Heart right ventricle (tissue), 16 donors: ENCODE data around the gene GPR137B. TPM values are rescaled to one million over a fixed set of nuclear protein-coding genes. Genes with fewer than 3 reads are reported as not detected.

Experiments
- ATAC-seq, 8 donors: fragments of 200-7000 bp; cut with Tn5 transposase; one replicate each; pipeline ENCODE4 v1.9.1; 2020; ENCODE audit warnings: mild to moderate bottlenecking in 8 of 8, moderate library complexity in 8 of 8, moderate number of reproducible peaks in 1 of 8
- DNase-seq, 2 donors: peaks; one replicate each; pipeline ENCODE4 v3.0.0-alpha.2; 2020
- H3K27ac ChIP-seq, 10 donors: fragments of 200-600 bp; sonication (generic) in 2 of 10; one replicate each; pipeline versions ENCODE4 v1.5.0 to v1.8.0; 2020 to 2022; ENCODE audit warnings: mild to moderate bottlenecking in 3 of 10
- H3K27me3 ChIP-seq, 7 donors: fragments of 200-600 bp; one replicate each; pipeline ENCODE4 v1.8.0; 2021 to 2022; ENCODE audit warnings: mild to moderate bottlenecking in 2 of 7
- H3K36me3 ChIP-seq, 9 donors: fragments of 200-600 bp; sonication (generic) in 1 of 9; one replicate each; pipeline versions ENCODE4 v1.5.0 to v1.8.0; 2020 to 2022; ENCODE audit warnings: mild to moderate bottlenecking in 2 of 9
- H3K4me1 ChIP-seq, 9 donors: fragments of 200-600 bp; sonication (generic) in 1 of 9; one replicate each; pipeline versions ENCODE4 v1.5.0 to v1.8.0; 2020 to 2022; ENCODE audit warnings: mild to moderate bottlenecking in 4 of 9
- H3K4me3 ChIP-seq, 10 donors: fragments of 200-600 bp; sonication (generic) in 2 of 10; one replicate each; pipeline versions ENCODE4 v1.5.0 to v1.8.0; 2020 to 2022; ENCODE audit warnings: mild to moderate bottlenecking in 7 of 10, moderate library complexity in 2 of 10
- H3K9me3 ChIP-seq, 11 donors: fragments of 200-600 bp in 10 of 11; sonication (generic) in 2 of 11; one replicate each; pipeline versions ENCODE4 v1.5.0 to v1.8.0; 2013 to 2022; ENCODE audit warnings: mild to moderate bottlenecking in 2 of 11, control low read depth in 1 of 11, moderate library complexity in 1 of 11
- WGBS, 2 donors: extraction: QIAGEN DNeasy Blood & Tissue Kit; methylation state at CpG; one replicate each; pipeline ENCODE4 v1.1.7; 2013; ENCODE audit warnings: inconsistent platforms in 1 of 2; 5-methylcytosine and 5-hydroxymethylcytosine counted together
- intact Hi-C, 10 donors: fragments of 100-400 bp; cut with DNase I; formaldehyde crosslinking; loops; one replicate each; pipeline versions ENCODE4 v1.11.1 to v1.14.2; 2022
- polyA plus RNA-seq, 2 donors: library from polyadenylated mRNA; stranded (reverse); fragments of 200-250 nt; gene quantifications; one replicate each; pipeline ENCODE4 v1.2.3, GENCODE V29; 2013
- total RNA-seq, 10 donors: library from RNA; stranded (reverse); fragmentation: NEBNext Ultra II Directional in 3 of 10; extraction: Animal tissue kit (Norgen Biotek cat#: 25700) in 3 of 10; gene quantifications; one replicate each; pipeline versions ENCODE4 v1.2.1 to v1.2.4, GENCODE V29; 2021 to 2023
- TF ChIP-seq, protein P1 (sequence below), 9 donors: fragments of 200-600 bp; sonication (generic) in 2 of 9; IDR thresholded peaks; one replicate each; pipeline versions ENCODE4 v1.5.0 to v1.8.0; 2021 to 2022; ENCODE audit warnings: antibody characterized with exemption in 9 of 9, mild to moderate bottlenecking in 5 of 9, moderate library complexity in 1 of 9
- donor health status: Arrhythmogenic right ventricular cardiomyopathy.
- donor health status: ischemic (EF 13 %, LVEDD 7.1; RV severe dilation, severe dysfunction).
- donor health status: healthy with polysubstance abuse.
- donor health status: DM: no; HTN: yes; CAD: no.
- donor health status: DM: no; HTN: no; CAD: no.
- donor health status: ischemic (EF 25% LVEDD 6.9; RV normal size, moderate dysfunction).
- donor health status: ischemic (EF 25% LVEDD 5.7; RV mildly dilated, moderate dysfunction).
- donor health status: healthy.
- donor health status: DM: yes; HTN: yes; CAD: no.
- donor health status: Ischemic cardiomyopathy.
- donor health status: ischemic (EF 35%, LVEDD 5.7; RV mildly dilated, moderate dysfunction).
- donor health status: nonischemic (EF 11% LVEDD 7.7; RV severe dilation, severe dysfunction).
- donor health status: DM: yes; HTN: yes; CAD: no.
- donor health status: PGD.
- donor health status: ischemic (EF 29% LVEDD 5.4; RV normal size, mild dysfunction).
- donor health status: nonischemic (EF 23%, LVEDD 6.1; RV moderate dilation, normal function).

GPR137B gene
- total and polyA plus RNA-seq, 12 donors, result 10.6 to 51.4 (median 32.7) TPM

DNA sequence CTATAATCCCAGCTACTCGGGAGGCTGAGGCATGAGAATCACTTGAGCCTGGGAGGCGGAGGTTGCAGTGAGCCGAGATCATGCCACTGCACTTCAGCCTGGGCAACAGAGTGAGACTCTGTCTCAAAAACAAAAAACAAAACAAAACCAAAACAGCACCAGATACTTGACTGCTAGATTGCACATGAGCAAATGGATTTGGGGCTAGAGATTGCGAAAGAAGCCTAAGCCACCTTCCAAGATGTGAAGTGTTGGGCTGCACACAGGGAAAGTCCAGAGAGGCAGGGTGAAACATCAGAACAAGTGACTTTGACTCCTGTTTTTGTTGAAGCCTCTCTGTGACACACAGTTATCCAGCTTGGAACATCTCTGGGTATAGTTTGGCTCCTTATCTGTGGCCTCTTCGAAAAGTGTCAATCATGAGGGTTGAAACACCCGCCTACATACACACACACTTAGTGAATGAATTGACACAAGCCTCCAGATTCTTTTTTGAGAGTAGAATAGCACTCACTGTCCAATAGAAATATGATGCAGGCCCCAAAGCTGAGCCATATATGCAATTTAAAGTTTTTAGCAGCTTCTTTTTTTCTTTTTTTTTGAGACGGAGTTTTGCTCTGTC lies 34.2 kb upstream of the GPR137B start:
- DNase-seq (no peak), ATAC-seq (no peak)
- TF ChIP-seq, protein P1, sequence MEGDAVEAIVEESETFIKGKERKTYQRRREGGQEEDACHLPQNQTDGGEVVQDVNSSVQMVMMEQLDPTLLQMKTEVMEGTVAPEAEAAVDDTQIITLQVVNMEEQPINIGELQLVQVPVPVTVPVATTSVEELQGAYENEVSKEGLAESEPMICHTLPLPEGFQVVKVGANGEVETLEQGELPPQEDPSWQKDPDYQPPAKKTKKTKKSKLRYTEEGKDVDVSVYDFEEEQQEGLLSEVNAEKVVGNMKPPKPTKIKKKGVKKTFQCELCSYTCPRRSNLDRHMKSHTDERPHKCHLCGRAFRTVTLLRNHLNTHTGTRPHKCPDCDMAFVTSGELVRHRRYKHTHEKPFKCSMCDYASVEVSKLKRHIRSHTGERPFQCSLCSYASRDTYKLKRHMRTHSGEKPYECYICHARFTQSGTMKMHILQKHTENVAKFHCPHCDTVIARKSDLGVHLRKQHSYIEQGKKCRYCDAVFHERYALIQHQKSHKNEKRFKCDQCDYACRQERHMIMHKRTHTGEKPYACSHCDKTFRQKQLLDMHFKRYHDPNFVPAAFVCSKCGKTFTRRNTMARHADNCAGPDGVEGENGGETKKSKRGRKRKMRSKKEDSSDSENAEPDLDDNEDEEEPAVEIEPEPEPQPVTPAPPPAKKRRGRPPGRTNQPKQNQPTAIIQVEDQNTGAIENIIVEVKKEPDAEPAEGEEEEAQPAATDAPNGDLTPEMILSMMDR (IDR thresholded peaks at IDR 0.05), result no peak

DNA sequence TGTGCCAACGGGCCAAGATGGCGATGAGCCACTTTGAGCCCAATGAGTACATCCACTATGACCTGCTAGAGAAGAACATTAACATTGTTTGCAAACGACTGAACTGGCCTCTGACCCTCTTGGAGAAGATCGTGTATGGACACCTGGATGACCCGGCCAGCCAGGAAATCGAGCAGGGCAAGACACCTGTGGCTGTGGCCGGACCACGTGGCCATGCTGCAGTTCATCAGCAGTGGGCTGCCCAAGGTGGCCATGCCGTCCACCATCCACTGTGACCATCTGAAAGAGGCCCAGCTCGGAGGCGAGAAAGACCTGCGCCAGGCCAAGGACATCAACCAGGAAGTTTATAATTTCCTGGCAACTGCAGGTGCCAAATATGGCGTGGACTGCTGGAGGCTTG lies 32.2 kb upstream of the GPR137B start:
- WGBS, 2 donors, result 78 to 82% methylated on average over 13 of the region's 13 CpGs
- no peak overlapping the region for H3K4me3 ChIP-seq
- no peaks in the 10 kb centered on the region for H3K36me3 ChIP-seq
- TF ChIP-seq, protein P1 (IDR thresholded peaks at IDR 0.05), result no peak
- intact Hi-C loops, result loop anchor here in 4 of 10 donors (2.0 to 10.0 kb wide), 5 partner anchors 175 to 425 kb away; partner anchors contain the start of gene ERO1B (in 2 of the 4)
- H3K9me3 ChIP-seq, result no peaks in the 10 kb centered on the region
- H3K27me3 ChIP-seq, result no peaks in the 10 kb centered on the region
- H3K4me1 ChIP-seq, result peaks cover 0 to 5% (median 0%) of the 10 kb centered on the region in 9 donors
- no peak for DNase-seq
- no peak overlapping the region for H3K27ac ChIP-seq
- no peak for ATAC-seq

More for the DNA sequence above, 34.2 kb upstream of the GPR137B start:
- no peaks in the 10 kb centered on the region for H3K36me3 ChIP-seq
- no peak overlapping the region for H3K4me3 ChIP-seq
- H3K9me3 ChIP-seq, result no peaks in the 10 kb centered on the region
- intact Hi-C loops, result loop anchor here in 9 of 10 donors (2.0 to 10.0 kb wide), 11 partner anchors 177 to 757 kb away; partner anchors contain the start of genes ERO1B (in 2 of the 9) and LGALS8 (in 2 of the 9)
- H3K4me1 ChIP-seq, result peaks cover 0 to 3% (median 0%) of the 10 kb centered on the region in 9 donors
- no peak overlapping the region for H3K27ac ChIP-seq
- 84 to 85% methylated on average over 7 of the region's 7 CpGs for WGBS, 2 donors
- H3K27me3 ChIP-seq, result no peaks in the 10 kb centered on the region

DNA sequence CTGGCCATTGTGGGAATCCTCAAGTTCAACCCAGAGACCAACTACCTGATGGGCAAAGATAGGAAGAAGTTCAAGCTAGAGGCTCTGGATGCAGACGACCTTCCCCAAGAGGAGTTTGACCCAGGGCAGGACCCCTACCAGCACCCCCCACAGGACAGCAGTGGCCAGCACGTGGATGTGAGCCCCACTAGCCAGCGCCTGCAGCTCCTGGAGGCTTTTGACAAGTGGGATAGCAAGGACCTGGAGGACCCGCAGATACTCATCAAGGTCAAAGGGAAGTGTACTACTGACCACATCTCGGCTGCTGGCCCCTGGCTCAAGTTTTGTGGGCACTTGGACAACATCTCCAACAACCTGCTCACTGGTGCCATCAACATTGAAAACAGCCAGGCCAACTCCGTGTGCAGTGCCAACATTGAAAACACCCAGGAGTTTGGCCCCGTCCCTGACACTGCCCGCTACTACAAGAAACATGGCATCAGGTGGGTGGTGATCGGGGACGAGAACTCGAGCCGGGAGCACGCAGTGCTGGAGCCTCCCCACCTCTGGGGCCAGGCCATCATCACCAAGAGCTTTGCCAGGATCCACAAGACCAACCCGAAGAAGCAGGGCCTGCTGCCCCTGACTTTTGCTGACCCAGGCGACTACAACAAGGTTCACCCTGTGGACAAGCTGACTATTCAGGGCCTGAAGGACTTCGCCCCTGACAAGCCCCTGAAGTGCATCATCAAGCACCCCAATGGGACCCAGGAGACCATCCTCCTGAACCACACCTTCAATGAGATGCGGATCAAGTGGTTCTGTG lies 30.6 kb upstream of the GPR137B start:
- H3K4me3 ChIP-seq, result no peak overlapping the region
- no peaks in the 10 kb centered on the region for H3K27me3 ChIP-seq
- H3K9me3 ChIP-seq, result no peaks in the 10 kb centered on the region
- intact Hi-C loops, result loop anchor here in 4 of 10 donors (2.0 to 10.0 kb wide), 5 partner anchors 173 to 423 kb away; partner anchors contain the start of gene ERO1B (in 2 of the 4)
- TF ChIP-seq, protein P1 (IDR thresholded peaks at IDR 0.05), result no peak
- H3K27ac ChIP-seq, result no peak overlapping the region
- no peak for ATAC-seq
- 87 to 92% methylated on average over 17 of the region's 17 CpGs for WGBS, 2 donors
- peaks cover 0 to 5% (median 0%) of the 10 kb centered on the region in 9 donors for H3K4me1 ChIP-seq
- H3K36me3 ChIP-seq, result no peaks in the 10 kb centered on the region
- no peak for DNase-seq

DNA sequence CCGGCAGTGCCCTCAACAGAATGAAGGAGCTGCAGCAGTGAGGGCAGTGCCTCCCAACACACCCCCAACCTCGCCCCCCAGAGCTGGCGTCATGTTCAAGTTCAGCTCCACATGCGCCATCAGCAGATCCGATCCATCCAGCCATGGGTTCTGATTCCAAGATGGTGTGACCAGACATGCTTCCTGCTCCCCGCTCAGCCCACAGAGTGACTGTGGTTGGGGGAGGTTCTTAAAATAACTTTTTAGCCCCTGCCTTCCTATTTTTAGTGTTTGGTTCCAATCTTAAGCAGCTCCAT lies 30.1 kb upstream of the GPR137B start:
- H3K4me1 ChIP-seq, result peaks cover 0 to 5% (median 0%) of the 10 kb centered on the region in 9 donors
- H3K4me3 ChIP-seq, result no peak overlapping the region
- ATAC-seq (no peak), DNase-seq (no peak)
- H3K27ac ChIP-seq, result no peak overlapping the region
- no peaks in the 10 kb centered on the region for H3K27me3 ChIP-seq
- no peaks in the 10 kb centered on the region for H3K9me3 ChIP-seq
- intact Hi-C loops, result loop anchor here in 4 of 10 donors (5.0 to 10.0 kb wide), 4 partner anchors 173 to 423 kb away; partner anchors contain the start of gene ERO1B (in 2 of the 4)
- TF ChIP-seq, protein P1 (IDR thresholded peaks at IDR 0.05), result no peak
- 89 to 94% methylated on average over 6 of the region's 6 CpGs for WGBS, 2 donors
- no peaks in the 10 kb centered on the region for H3K36me3 ChIP-seq
